ENCODE measurements around the gene CFAP20DC.

DNA sequence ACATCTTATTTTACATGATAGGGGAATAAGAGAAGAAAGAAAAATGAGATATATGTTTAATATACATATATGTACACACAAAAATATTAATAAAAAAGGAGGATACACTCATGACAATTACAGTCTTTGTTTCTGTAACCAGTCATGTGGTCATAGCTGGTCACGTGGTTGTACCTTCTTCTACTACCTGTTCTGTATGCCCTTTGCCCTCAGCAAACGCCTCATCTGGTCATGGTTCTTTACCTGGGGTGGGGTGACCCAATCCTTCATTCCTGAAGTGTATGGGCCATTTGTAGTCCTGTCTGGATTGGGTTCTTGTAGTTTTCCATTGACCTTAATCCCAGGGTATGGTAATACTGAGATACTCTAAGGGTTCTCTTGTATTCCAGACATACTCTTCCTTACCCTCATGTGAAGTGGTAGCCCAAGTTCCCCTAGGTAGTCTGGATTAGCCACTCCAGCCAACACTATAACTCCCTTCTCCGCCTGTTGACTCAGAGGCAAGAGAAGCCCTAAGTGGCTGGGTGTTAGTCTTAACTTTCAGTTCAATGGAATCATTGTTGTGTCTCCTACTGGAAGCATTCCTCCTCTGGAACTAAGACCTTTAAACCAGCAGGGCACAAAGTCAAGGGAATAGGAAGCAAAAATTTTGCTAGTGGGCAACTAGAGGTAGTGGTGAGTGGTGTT, 336.0 kb downstream of the CFAP20DC start:
- TF ChIP-seq CREB1 (CRISPR knock-in tag; IDR thresholded peaks at IDR 0.05; ENCODE audit: low read depth) (no peak), EZH2 (IDR thresholded peaks at IDR 0.05; ENCODE audit: low read depth, unreplicated experiment) (no peak)
- TF ChIP-seq, protein P1, sequence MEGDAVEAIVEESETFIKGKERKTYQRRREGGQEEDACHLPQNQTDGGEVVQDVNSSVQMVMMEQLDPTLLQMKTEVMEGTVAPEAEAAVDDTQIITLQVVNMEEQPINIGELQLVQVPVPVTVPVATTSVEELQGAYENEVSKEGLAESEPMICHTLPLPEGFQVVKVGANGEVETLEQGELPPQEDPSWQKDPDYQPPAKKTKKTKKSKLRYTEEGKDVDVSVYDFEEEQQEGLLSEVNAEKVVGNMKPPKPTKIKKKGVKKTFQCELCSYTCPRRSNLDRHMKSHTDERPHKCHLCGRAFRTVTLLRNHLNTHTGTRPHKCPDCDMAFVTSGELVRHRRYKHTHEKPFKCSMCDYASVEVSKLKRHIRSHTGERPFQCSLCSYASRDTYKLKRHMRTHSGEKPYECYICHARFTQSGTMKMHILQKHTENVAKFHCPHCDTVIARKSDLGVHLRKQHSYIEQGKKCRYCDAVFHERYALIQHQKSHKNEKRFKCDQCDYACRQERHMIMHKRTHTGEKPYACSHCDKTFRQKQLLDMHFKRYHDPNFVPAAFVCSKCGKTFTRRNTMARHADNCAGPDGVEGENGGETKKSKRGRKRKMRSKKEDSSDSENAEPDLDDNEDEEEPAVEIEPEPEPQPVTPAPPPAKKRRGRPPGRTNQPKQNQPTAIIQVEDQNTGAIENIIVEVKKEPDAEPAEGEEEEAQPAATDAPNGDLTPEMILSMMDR (conservative IDR thresholded peaks at IDR 0.05; ENCODE audit: low read depth in 2 of 2) = no peak
